DMS 273 (cell line): ENCODE data around the gene FCHSD2.
A peak's percentile ranks its signal among the peaks of the same experiment; 100 is the strongest.
"Not testable (repeated sequence)": the region's sequence is repeated elsewhere in the genome, so short reads cannot be mapped to it uniquely, and the experiment has no call there.

ENCODE experiments used
- DNase-seq: peaks from one replicate; lab custom pipeline; 2025; ENCODE audit not compliant: unreplicated experiment; lab: John Stamatoyannopoulos, UW

Gene FCHSD2

DNA sequence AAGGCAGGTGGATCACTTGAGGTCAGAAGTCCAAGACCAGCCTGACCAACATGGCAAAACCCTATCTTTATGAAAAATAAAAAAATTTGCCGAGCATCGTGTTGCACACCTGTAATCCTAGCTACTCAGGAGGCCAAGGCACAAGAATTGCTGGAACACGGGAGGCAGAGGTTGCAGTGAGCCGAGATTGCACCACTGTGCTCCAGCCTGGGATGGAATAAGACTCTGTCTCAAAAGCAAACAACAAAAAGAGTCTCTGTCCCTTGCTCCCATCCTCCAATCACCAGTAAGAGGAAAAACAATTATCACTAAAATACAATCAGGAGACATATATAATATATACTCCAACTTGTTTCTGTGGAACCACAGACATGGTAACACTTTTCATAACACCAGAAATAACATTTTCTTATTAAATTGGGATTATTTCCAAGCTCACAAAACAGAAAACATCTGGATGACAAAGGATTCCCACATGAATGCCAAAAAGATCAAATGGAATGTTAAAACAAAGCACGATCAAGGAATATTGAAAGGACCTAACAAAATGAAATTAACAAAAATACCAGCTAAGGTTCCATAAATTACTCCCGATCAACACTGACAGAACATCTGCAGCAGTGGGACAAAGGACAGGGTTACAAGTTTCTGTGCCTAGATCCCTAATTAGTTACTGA lies 15.2 kb downstream of the FCHSD2 start:
- no peak for DNase-seq

DNA sequence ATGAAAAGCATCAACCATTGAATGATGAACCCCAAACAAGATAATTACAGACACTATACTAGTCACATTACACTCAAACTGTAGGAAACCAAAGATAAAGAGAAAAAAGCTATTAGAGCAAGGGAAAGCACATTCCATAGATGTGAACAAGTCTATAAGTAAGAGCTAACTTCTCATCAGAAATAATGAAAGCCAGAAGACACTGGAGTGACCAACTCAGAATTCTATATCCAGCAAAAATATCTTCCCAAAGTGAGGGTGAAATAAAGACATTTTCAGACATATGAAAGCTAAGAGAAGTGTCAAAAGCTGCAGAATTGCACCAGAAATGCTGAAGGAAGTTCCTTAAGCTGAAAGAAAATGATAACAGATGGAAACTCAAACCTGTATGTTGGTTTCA lies 17.3 kb downstream of the FCHSD2 start:
- DNase-seq: no peak

DNA sequence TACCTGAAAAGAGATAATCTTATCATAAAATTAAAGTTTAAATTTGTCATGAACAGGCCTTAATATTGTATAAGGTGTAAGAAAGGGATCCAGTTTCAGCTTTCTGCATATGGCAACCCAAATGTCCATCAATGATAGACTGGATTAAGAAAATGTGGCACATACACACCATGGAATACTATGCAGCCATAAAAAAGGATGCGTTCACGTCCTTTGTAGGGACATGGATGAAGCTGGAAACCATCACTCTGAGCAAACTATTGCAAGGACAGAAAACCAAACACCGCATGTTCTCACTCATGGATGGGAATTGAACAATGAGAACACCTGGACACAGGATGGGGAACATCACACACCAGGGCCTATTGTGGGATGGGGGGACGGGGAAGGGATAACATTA lies 18.2 kb downstream of the FCHSD2 start:
- not testable (repeated sequence) for DNase-seq

DNA sequence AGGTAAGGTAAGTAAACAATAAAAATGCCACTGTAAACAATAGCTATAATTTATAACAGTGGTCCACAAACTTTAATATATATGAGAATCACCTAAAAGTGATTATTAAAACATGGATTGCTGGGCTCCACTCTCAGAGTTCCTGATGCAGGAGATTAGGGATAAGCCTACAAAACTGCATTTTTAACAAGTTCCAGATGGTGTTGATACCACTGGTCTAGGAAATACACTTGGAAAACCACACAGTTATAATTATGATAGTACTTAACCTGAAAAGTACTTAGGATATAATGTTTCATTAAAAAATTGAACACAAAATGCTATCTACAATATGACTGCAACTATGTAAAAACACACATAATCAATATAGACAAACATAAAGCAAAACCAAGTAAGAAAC lies 20.4 kb downstream of the FCHSD2 start:
- DNase-seq: peak; percentile 29

DNA sequence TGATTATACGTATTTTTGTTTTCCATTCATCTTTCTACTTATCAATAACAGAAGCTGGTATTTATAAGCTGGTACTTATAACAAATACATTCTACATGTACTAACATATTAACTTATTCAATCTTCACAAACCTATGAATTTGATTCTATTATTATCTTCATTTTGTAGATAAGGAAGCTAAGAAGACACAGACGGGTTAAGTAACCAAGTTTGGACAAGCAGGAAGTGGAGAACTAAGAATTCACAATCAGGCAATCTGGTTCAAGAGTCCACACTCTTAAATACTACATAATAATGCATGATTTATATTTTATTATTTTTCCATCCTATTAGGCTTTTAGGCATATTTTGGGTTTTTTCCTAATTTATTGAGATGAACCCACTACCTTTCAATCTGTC lies 25.0 kb downstream of the FCHSD2 start:
- DNase-seq: no peak

DNA sequence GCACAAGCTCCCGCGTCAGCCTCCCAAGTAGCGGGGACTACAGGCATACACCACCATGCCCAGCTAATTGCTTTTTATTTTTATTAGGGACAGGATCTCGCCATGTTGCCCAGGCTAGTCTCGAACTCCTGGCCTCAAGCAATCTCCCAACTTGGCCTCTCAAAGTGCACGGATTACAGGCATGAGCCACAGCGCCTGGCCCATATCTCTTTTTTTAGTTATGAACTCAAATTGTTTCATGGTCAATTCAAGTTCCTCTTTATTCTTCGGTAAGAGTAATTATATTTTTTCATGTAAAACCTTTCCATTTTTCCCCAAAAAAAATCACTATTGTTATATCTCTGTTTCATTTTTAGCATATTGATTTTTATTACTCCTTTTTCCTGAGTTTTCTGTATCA lies 25.5 kb downstream of the FCHSD2 start:
- DNase-seq: no peak

DNA sequence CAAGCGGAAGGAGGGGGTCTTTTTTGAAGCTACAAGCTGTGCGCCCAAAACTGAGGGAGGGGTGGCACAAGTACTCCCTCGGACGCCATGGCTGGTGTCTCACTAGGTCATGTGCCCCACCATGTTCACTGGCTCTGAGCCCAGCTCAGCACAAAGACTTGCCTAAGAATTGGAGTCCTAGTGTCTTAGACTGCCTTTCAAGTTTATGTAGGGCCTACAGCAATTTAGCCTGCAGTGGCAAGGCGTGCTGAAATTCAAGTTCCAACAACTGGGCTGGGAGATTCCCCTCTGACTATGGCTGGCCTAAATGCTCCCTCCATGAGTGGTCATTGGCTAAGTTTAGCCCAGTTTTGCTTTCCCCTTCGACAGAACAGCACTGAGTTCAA lies 27.3 kb downstream of the FCHSD2 start:
- no peak for DNase-seq

DNA sequence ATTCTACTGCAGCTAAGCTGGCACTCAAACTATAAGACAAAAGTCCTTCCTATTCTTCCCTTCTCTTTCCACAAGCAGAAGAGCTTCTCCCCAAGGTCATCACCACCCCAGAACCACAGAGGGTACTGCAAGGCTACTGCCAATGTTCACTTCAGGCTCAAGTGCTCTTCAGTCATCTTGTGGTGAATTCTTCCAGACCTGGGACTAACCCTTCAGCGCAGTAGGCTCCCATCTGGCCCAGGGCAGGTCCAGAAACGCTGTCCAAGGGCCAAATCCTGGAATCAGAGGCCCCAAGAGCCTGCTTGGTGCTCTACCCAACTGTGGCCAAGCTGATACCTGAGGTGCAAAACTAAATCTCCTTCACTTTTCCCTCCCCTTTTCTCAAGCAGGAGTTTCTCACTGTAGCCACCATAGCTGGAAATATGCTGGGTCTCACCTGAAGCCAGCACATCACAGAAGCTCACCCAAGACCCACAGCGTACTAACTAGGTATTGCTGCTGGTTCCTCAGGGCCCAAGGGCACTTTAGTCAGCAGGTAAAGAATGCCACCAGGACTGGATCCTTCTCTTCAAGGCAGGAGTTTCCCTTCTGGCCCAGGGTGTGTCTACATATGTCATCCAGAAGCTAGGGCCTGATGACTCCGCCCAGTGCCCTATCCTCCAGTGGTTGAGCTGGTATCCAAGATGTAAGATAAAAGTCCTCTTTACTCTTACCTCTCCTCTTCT lies 27.8 kb downstream of the FCHSD2 start:
- no peak for DNase-seq

DNA sequence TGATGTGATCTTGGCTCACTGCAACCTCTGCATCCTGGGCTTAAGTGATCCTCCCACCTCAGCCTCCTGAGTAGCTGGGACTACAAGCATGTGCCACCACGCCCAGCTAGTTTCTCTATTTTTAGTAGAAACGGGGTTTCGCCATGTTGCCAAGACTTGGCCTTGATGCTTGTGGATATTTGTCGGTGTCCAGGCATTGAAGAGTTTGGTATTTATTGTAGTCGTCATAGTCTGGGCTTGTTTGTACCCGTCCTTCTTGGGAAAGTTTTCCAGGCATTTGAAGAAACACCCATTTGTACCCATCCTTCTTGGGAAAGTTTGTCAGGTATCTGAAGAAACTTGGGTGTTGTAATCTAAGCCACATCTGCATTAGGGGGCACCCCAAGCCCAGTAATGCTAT lies 28.7 kb downstream of the FCHSD2 start:
- DNase-seq: no peak

DNA sequence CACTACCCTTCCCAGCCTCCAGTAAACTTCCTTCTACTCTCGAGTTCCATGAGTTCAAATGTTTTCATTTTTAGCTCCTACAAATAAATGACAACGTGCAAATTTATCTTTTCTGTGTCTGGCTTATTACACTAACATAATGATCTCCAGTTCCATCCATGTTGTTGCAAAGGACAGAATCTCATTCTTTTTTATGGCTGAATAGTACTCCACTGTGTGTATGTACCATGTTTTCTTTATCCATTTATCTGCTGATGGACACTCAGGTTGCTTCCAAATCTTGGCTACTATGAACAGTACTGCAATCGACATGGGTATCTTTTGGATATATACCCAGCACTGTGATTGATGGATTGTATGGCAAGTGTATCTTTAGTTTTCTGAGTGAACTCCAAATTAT lies 34.5 kb downstream of the FCHSD2 start:
- DNase-seq: no peak

DNA sequence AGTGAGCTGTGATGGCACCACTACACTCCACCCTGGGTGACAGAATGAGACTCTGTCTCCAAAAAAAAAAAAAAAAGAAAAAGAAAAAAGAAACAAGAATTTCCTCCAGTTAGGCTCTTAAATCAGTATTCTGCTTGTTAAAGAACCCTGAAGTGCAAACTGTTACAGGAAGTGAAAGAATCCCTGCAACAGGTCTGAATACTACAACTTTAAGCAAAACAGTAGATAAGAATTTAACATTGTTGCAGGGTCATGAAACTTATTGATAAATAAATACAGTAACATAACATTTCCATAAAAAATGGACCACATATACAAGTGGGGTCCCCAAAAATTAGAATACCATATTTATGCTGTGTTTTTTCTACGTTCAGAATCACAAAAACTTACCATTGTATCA lies 35.8 kb downstream of the FCHSD2 start:
- no peak for DNase-seq

DNA sequence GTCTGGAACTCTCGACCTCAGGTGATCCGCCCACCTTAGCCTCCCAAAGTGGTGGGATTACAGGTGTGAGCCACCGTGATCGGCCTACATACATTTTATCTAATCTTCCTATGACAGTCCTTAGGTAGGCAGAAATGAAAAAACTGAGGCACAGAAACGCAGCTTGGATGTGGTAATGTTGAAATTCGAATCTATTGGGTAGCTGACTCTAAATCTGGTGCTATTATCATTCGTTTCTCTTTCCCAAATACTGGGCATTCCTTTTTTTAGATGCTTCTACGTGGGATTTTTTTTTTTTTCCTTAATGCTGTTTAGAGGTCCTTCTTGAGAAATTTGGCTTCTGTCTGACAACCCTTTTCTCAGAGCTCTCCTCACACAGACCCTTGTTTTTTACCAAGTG lies 41.5 kb downstream of the FCHSD2 start:
- DNase-seq: no peak

DNA sequence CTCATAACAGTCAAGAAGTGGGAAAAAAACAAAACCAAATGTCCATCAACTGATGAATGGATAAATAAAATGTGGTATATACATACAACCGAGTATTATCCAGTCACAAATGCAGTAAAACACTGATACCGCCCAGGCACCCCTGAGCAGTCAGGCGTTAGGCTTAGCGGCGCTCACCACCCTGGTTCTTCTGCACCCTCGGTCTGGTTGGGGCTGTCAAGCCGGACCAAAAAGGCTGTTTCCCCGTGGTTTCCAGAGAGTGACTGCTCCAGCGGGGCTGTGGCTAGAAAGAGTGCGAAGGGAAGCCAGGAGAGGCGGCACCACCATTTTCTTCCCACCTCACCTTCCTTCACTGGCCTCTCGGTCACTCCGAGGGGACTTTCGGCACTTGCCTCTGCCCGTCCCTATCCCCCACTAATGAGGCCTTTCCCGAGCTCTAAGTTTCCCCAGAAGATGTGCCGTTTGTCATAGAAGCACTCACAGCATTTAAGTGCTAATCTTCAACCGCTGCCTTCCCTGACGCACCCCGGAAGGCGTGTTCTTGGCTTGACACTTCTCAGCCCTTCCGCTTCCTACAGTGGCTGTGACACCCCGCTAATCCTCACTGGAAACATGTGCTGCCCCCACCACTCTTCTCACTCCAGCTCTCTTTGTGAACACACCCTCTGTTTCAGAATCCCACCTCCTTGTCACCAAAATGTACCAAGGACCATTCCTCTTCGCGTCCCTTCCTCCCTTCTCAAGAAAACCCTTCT lies 42.4 kb downstream of the FCHSD2 start:
- DNase-seq: no peak

DNA sequence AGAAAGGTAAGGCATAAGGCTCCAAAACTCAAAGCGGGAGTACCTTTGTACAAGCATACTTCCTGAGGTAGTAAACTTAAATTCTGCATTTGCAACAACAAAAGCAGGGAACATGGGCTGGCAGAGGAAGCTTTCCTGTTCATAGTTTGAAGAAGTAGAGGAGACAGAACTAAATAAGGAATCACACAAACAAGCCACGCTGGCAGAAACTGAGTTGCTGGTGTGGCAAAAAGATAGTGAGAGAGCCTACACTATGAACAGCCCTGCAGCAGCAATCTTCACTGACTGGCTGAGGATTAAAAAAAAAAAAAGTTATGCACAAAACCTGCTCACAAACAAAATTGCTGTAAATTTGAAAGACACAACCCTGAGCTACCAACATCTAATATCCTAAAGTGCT lies 46.5 kb downstream of the FCHSD2 start:
- no peak for DNase-seq

DNA sequence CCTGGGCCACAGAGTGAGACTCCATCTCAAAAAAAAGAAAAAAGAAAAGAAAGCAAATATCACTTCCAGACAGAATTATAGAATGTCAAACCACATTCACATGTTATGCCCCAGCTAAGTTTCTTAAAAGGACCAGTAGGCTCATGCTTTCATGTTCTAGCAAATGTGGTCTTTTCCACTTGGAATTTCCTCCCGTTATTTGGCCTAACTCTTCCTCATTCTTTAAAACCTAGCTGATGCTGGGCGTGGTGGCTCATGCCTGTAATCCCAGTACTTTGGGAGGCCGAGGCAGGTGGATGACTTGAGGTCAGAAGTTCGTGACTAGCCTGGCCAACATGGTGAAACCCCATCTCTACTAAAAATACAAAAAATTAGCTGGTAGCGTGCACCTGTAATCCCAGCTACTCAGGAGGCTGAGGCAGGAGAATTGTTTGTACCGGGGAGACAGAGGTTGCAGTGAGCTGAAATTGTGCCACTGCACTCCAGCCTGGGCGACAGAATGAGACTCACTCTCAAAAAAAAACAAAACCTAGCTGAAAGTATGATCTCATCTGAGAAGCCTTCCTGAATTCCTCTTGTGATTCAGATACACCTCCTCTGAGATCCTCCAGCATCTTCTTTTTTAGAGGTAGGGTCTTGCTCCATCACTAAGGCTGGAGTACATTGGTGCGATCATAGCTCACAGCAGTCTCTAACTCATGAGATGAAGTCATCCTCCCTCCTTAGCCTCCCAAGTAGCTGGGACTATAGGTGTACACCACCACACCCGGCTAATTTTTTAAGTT lies 50.4 kb downstream of the FCHSD2 start:
- no peak for DNase-seq

DNA sequence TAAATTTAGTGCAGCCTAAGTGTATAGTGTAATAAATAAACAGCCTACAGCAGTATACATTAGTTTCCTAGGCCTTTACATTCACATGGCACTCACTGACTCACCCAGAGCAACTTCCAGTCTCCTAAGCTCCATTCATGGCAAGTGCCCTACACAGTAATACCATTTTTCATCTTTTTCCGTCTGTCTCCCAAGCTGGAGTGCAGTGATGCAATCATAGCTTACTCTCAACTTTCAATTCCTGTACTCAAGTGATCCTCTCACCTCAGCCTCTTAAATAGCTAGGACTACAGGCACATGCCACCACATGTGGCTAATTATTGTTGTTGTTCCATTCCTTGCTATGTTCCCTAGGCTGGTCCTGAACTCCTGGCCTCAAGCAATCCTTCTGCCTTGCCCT lies 54.4 kb downstream of the FCHSD2 start:
- no peak for DNase-seq

DNA sequence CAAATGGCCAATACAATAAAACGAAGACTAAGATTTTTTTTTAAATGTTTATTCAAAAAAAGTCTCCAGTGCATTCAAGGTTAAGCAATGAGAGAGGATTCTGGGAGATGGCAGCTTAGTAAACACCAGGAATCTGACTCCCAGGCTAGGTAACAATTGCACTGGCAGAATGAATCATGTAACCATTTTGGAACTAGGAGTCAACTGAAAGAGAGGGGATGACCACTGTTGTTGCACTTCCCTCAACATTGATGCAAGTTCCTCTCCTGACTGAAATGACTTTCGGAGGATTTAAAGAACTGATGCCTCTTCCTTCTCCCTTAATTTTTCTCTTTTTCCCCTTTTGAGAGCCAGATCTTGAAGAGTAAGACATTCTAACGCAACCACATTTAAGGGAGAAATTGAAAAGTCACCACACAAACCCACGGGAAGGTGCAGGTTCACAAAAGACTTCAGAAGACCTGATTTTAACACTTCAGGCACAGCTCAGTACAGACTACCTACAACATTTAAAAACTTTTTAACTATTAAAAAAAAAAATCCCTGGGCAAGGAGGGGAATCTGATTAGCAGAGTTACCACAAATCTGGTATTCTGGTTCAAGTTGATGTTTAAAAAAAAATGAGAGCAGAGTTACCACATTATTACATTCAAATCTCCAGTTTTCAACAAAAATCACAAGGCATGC lies 56.8 kb downstream of the FCHSD2 start:
- DNase-seq: no peak

DNA sequence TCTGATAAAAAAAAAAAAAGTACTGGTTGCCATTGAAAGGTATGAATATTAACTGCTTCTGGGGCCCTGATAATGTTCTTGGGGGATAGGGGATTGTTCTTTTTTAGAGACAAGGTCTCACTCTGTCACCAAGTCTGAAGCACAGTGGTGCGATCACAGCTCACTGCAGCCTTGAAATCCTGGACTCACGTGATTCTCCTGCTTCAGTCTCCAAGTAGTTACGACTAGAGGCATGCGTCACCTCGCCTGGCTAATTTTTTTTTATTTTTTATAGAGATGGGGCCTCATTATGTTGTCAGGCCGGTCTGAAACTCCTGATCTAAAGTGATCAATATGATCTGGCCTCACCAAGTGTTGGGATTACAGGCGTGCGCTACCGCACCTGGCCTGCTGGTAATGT lies 63.5 kb downstream of the FCHSD2 start:
- DNase-seq: no peak

DNA sequence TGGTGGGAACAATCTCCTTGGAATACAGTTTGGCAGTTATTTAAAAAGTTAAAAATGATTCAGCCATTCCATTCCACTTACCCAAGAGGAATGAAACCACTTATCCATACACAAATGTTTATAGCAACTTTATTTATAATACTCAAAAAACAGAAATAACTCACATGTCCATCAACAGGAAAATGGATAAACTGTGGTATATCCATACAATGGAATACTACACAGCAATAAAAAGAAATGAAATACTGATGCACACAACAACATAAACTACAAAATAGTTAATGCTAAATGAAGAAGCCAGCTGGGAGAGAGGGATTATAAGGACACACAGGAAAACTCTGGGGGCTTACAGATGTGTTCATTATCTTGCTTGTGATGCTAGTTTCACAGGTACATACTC lies 64.7 kb downstream of the FCHSD2 start:
- no peak for DNase-seq

DNA sequence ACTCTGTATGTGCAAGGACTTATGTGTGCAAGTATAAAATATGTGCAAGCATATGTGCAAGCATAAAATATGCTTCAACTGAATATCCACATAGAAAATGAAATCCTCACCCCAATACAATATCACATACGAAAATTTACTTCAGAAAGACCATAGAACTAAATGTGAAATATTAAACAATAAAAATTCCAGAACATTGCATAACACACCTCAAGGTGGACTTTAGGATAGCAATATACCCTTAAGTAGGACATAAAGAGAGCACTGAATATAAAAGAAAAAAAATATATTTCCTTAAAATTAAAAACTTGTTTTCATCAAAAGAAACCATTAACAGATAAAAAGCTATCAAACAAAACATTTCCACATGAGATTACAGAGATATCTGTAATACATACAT lies 67.8 kb downstream of the FCHSD2 start:
- no peak for DNase-seq

DNA sequence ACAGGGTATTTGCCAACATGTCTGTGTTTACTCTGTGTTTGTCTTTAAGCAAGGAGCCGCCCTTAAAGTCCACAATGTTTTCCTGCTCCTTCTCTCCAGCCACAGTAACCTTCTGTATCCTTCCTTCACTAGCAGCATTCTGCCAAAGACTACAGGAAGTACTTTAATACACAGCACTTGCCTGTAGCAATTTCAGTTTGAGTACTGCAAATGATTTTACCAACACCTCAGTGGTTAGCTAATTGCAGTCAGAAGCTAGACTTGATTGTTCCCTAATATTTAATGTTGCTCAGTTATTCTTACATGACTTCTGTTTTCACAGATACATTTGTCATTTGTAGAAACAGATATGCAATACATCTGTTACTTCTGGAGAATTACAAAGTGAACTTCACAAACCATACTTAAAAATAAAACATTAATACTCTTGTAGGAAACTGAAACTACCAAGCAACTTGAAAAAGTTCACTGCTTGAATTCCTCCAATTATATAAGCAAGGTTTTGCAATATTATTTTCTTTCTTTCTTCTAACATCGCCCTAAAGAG lies 69.1 kb downstream of the FCHSD2 start:
- DNase-seq: no peak
